Activated CD4-positive, alpha-beta T cell treated with anti-CD3 and anti-CD28 coated beads for 48 hours (primary cell): ENCODE measurements around the gene FGF9.

Experiments used
- DNase-seq: peaks from one replicate; pipeline ENCODE4 v3.0.0-alpha.2; 2020

FGF9 gene

DNA sequence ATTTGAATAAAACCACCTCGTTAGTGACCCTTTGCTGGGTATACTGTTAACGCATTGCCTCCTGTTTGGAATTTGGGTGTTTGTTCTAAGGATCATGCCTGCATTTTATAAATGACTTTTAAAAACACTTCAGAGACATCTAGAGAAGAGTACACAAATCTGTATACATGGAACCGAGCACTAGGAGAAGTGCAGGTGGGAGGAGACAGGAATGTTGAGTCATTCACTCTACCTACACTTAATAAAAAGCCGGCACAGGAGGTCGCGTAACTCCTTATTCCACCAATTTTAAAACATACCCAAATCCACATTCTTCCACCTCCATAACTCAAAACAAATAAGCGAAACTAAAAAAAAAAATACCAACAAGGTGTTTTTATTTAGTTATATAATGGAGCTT is 48.6 kb downstream of the FGF9 start:
- DNase-seq: no peak

GRCh38 chr13:21723807-21724505 is 53.1 kb downstream of the FGF9 start:
- DNase-seq: no peak

DNA sequence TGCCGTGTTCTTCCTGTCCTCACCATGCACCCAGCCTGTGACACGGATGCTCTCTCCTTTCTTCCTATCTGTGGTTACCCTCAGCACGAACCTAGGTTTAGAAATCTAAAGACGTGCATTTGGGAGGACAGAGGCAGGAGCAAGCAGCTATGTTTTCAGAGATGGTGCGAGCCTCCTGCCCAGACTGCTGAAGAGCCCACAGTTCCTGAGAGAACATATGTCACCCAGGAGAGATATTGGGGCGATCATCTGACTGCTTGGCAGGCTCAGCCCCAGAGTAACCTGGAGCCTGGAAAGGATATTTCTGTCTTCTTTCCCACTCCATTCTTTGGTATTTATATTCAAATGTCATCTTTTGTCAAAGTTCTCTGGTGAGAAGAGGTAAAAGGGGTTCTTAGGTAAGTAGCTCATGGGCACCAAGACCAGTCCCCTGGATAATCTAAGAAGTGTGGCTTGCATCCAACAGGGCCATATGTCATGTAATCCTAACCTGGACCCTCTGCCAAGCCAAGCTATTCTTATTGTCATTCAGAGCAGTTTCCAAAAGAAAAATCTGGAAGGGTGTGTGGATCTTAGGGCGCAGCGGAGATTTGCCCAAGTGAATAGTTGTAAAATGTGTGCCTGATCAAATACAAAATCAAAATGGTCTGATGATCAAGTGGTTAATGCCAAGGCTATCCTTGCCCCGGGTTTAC is 59.5 kb downstream of the FGF9 start:
- DNase-seq: no peak

- no peak for DNase-seq
These were observed 62.8 kb downstream of the FGF9 start for GRCh38 chr13:21733475-21734263.

- DNase-seq: no peak
These were observed 64.1 kb downstream of the FGF9 start for GRCh38 chr13:21734961-21735360.

- DNase-seq: no peak
These were observed 65.0 kb downstream of the FGF9 start for GRCh38 chr13:21735701-21736401.

- DNase-seq: no peak
These were observed 66.1 kb downstream of the FGF9 start for GRCh38 chr13:21736926-21737325.

GRCh38 chr13:21738630-21739029 is 67.8 kb downstream of the FGF9 start:
- no peak for DNase-seq

DNA sequence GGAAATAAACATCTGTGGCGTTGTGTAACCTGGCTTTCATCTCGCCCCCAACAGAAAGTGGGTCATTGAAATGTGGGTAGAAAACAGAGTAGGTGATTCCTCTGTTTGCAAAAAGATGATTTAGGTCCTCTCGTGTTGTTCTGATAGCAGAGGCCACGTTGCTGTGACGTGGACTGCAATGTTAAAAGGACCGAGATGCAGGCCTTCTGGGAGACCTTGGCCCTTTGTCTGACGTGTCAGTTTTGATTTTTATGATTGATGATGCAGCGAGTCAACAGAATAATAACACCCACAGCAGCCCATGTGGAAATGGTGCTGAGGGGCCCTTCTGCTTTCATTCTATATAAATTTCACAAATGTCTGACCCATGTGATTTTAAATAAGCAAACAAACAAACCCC is 68.9 kb downstream of the FGF9 start:
- no peak for DNase-seq

DNA sequence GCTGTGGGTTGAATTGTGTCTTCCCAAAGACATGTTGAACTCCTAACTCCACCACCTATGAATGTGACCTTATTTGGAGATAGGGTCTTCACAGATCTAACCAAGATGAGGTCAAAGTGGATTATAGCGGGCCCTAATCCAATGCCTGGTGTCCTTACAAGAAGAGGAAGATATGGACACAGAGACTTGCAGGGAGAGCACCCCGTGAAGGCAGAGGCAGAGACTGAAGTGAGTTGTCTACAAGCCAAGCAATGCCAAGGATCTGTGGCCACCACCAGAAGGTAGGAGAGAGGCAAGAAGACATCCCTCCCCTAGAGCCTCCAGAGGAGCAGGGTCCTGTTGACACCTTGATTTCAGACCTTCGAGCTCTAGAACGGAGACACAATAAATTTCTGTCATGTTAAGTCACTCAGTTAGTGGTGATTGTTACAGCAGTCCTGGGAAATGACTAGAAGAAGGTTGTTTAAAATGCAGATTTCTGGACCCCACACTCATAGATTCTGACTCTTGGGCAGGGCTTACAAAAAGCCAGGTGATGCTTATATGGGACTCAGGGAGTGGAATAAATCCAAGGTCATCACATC is 70.6 kb downstream of the FGF9 start:
- no peak for DNase-seq

GRCh38 chr13:21742096-21742495 is 71.2 kb downstream of the FGF9 start:
- no peak for DNase-seq

- no peak for DNase-seq
These were observed 73.3 kb downstream of the FGF9 start for GRCh38 chr13:21744149-21744548.

DNA sequence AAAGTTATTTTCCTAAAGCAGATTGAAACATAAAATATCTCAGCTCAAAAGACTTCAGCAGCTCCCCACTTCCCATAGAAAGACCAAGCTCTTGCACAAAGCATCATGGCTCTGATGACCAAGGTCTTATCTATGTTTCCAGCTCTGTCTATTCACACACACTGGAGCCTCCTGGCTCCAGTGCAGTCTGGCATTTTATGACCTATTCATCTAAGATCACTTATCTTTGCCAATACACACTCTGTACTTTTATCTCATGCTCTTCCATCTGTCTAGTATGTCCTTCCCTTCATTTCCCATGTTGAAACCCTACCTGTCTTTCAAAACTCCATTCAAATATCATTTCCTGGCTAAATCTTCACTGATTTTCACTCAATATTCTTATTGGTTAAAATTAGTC is 74.4 kb downstream of the FGF9 start:
- no peak for DNase-seq

DNA sequence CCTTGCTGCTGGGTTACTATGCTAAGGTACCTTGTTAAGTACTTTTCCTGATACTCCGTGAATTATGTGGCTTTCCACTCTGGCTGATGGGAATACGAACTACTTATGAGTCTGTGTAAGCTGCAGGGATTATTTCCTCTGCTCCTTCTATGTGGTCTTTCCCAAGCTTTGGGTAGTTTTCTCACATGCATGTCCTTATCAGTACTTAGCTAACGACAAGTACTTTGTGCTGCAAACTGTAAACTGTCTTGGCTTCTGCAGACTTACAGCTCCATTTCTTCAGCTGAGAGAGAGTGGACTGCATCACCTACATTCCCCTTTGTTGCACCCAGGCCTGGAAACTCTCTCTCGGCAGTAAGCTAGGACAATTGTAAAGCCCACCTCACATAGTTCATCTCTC is 76.6 kb downstream of the FGF9 start:
- DNase-seq: no peak

DNA sequence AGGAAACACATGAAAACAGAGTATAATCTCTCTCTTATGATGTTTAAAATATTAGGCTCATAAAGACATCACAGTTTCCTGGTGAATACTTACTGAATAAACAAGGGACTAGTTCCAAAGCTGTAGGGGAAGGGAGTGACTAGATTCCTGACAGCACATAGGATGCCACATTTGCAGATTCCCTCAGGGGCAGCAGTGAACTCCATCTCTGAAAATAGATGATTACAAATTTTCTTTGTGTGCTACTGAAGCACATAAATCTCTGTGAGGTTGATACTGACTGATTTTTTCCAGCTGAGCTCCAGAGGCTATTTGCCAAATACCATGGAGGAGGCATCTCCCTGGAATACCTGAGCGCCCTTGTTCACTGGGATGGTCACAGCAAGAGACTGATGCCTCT is 77.3 kb downstream of the FGF9 start:
- no peak for DNase-seq

GRCh38 chr13:21749410-21749809 is 78.5 kb downstream of the FGF9 start:
- no peak for DNase-seq

GRCh38 chr13:21752501-21752900 is 81.6 kb downstream of the FGF9 start:
- no peak for DNase-seq

- no peak for DNase-seq
These were observed 82.3 kb downstream of the FGF9 start for GRCh38 chr13:21753117-21753729.
